GM18861 (cell line): ENCODE results near the gene FOLR2.

Source experiments
- ATAC-seq: cut with Tn5 transposase; IDR thresholded peaks from one replicate; pipeline ENCODE4 v1.9.1; 2021; ENCODE audit not compliant: unreplicated experiment

Gene FOLR2

DNA sequence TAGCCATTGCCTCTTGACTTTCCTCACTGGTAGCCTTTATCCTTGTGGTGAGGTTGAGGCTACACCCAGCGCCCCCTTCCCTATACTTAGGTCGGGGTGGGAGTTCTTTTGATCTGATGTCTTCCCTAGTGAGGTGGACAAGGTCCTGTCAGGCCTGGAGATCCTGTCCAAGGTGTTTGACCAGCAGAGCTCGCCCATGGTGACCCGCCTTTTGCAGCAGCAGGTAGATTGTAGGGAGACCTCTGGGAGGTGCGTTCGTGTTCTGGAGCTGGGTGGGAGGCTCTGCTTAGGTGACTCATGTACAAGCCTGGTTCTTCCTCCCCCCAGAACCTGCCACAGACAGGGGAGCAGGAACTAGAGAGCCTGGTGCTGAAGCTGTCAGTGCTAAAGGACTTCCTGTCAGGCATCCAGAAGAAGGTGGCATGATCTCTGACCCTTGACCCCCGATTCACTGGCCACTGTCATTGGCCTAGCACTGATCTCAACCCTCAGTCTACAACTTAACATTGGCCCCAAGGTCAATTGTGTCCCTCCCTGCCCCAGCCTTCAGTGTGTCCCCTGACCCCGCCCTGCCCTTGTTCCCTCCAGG lies 12.8 kb downstream of the FOLR2 start:
- ATAC-seq = no peak

DNA sequence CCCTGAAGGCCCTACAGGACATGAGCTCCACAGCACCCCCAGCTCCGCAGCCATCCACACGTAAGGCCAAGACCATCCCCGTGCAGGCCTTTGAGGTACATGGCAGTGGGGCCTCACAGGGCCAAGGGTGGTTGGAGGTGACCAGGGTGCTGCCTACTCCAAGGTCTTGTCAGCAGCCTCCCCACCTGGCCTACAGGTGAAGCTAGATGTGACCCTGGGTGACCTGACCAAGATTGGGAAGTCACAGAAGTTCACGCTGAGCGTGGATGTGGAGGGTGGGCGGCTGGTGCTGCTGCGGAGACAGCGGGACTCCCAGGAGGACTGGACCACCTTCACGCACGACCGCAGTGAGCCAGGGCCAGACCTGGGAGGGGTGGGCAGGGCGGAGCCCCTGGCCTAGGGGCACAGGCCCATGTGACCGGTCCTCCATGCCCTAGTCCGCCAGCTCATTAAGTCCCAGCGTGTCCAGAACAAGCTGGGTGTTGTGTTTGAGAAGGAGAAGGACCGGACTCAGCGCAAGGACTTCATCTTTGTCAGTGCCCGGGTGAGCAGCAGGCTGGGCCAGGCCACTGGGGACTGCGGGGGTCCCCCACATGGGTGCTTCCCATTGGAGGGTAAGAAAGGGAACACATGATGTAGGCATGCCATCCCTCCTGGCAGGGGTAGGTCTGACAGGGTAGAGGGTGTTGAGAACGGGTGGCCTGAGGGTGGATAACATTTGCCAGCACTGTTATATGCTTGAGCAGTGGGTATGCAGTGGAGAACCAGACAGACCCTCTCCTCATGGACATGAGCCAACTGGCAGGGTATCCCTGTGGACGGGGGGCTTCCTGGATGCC lies 13.6 kb downstream of the FOLR2 start:
- ATAC-seq = no peak

DNA sequence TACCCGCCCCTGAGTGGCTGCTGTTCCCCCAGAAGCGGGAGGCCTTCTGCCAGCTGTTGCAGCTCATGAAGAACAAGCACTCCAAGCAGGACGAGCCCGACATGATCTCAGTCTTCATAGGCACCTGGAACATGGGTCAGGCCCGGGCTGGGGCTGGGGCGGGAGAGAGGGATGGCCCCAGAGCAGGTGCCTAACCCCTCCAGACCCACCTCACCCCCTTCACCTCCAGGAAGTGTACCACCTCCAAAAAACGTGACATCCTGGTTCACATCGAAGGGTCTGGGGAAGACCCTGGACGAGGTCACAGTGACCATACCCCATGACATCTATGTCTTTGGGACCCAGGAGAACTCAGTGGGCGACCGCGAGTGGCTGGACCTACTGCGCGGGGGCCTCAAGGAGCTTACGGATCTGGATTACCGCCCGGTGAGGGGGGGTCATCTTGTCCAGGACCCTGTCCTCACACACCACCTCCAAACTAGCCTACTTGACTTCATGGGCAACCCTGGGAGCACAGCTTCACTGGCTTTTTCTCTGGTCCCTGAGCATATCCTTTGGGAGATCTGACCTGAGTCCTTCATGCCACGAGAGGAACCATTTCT lies 14.3 kb downstream of the FOLR2 start:
- ATAC-seq = no peak

DNA sequence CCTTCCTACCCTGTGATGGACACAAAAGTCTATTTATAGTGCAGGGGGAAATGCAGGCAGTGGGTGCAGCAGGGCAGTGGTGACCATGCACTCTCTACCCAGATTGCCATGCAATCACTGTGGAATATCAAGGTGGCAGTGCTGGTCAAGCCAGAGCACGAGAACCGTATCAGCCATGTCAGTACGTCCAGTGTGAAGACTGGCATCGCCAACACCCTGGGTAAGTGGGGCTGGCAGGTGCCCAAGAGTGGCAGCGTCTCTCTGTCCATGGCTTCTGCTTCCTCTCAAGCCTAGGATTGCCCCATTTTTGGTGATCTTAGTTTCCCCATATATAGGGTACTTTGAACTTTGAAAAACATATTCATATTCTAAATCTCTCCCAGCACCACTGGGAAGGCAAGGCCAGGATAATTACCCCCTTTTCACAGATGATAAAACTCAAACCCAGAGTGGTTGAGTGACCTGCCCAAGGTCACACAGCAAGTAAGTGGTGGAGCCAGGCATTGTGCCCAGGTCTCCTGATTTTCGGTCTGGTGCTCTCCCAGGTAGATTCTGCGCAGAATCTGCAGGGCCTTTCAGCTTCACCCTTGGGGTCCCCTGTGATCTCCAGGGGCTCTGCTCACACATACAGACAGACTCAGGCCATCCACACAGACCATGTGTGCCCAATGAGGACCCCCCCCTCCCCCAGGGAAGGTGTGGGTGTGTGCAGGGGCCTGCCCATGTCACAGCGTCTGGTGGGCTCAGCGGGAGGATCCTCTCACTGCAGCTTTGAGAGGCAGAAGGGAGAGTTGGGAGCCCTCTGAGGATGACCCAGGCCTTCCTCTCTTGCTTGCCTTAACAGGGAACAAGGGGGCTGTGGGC lies 15.0 kb downstream of the FOLR2 start:
- ATAC-seq = no peak

DNA sequence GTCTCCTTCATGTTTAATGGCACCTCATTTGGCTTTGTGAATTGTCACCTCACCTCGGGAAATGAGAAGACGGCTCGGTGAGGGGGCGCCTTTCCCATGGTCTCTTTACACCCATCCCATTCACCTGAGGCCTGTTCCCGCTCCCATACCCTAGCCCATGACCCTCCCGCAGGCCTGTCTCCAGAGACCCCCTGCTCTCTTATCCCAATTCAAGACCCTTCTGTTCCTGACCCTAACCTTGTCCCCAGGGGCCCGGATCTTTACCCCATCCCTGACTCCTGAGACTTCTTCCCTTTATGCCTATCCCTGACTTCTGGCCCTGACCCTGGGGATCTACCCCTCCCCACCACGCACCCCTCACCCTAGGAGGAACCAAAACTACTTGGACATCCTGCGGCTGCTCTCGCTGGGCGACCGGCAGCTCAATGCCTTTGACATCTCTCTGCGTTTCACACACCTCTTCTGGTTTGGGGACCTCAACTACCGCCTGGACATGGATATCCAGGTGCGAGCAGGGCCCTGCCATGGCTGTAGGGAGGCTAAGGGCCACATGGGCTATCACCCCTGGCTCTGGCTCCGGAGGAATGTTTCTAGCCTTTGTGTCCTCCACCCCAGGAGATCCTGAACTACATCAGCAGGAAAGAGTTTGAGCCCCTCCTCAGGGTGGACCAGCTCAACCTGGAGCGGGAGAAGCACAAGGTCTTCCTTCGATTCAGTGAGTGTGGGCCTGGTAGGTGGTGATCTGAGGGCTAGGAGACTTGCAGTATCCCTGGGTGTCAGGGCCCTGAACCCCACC lies 15.9 kb downstream of the FOLR2 start:
- no peak for ATAC-seq

DNA sequence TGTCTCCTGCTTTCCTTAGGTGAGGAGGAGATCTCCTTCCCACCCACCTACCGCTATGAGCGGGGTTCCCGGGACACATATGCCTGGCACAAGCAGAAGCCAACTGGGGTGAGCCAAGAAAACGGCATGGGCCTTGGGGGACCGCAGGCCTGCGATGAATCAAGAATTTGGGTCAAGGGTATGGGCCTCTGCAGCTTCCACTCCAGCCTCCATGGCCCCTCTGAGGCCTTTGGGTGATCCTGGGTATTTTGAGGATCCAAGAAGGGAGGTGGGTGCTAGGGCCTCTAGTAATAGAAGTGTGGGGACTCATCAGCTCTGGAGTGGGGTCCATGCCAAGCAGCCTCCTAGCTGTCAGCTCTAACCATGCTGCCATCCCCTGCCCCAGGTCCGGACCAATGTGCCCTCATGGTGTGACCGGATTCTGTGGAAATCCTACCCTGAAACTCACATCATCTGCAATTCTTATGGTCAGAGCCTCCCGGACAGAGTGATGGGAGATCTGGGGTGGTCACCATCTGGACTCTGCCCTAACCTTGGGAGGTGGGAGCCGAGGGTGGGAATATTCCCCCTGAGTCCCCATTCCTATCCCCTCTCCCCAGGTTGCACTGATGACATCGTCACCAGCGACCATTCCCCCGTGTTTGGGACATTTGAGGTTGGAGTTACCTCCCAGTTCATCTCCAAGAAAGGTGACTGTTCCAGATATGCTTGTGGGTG lies 16.6 kb downstream of the FOLR2 start:
- no peak for ATAC-seq

DNA sequence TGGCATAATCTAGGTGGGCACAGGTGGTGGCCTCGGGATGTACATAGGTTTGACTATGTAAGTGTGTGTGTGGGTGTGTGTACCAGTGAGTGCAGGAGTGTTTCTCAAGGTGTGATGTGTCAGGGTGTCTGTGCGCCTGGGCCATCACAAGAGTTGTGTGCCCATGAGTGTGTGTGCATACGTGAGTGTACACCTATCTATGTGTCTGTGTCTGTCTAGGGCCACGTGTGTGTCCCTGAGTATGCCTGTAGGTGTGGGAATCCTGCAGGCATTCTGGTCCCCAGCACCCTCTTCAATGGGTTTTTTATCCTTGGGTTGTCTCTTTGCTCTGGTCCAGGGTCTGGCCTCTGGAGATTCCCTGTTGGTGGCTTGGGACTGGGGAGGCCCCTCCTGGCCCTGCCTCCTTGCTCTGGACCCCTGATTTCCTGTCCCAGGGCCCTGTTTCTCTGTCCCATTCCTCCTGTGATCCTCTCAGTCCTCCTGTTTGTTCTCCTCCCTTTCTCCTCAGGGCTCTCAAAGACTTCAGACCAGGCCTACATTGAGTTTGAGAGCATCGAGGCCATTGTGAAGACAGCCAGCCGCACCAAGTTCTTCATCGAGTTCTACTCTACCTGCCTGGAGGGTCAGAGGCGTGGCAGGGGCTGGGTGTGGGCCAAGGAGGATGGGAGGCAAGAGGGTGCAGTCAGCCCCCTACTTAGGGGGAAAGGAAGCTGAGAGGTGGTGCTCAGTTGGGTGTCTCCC lies 17.3 kb downstream of the FOLR2 start:
- ATAC-seq = no peak

DNA sequence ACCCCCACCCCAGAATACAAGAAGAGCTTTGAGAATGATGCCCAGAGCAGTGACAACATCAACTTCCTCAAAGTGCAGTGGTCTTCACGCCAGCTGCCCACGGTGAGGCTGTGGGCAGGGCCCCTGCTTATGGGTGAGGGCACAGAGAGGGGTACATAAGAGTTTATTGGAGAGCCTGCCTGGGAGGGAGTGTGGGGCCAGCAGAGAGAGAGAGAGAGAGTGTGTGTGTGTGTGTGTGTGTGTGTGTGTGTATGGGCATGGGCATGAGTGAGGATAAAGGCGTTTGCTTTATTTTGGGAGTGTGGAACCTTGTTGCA lies 17.9 kb downstream of the FOLR2 start:
- no peak for ATAC-seq

DNA sequence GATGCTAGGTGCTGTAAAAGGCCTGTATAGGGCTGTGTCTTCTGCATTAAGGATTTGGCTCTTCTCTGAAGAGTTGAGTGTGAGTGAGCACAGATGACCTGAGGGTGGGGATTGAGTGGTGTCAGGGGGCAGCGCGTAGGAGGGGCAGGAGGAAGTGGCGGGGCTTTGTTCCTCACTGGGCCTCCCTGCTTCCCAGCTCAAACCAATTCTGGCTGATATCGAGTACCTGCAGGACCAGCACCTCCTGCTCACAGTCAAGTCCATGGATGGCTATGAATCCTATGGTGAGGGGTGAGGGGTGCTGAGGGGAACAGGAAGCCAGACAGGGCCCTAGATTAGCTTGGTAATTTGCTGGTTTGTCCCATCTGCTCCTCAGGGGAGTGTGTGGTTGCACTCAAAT lies 18.3 kb downstream of the FOLR2 start:
- ATAC-seq = no peak

DNA sequence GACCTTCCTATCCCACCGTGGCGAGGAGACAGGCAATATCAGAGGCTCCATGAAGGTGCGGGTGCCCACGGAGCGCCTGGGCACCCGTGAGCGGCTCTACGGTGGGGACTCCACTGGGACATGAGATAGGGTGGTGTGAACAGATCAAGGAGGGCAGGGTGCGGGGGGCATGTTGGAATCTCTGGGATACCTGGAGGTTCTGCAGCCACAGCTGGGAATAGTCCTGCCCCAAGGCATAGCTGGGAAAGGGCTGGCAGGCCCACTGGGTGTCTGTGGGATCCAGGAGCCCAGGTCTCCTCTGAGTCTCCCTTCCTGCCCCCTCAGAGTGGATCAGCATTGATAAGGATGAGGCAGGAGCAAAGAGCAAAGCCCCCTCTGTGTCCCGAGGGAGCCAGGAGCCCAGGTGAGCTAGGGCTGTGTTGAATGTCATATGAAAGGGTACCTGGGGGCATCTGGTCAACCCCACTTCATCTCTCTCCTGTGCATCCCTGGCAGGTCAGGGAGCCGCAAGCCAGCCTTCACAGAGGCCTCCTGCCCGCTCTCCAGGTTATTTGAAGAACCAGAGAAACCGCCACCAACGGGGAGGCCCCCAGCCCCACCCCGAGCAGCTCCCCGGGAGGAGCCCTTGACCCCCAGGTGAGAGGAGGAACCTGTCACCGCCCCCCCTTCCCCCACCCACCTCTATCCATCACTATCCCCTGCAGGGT lies 18.9 kb downstream of the FOLR2 start:
- ATAC-seq = no peak

DNA sequence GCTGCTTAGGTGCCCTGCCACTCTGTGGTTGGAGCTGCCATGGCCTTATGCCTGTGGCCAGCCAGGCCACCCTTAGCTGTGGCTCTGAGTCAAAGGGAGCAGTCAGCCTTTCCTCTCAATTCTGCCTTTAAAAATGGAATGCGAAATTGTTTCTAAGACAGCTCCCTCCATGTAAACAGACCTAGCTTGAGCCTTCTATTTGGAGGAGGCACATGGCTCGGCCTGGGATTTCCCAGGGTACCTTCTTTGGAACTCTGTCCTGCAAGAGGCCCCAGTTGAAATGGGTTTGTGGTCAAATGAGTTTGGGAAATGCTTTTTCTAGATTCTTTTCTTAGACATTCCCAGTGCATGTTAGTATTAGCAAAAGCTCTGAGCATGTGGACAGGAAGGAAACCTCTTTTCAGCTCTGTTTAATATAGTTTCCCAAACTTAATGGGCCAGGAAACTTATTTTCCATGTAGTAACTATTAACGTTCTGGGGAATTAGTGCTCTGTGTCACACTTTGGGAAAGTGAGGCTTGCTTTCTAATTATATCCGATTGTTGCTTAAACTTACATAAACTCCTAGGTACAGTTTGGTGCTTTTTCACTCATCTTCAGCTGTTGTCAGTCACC lies 19.6 kb downstream of the FOLR2 start:
- ATAC-seq = no peak

DNA sequence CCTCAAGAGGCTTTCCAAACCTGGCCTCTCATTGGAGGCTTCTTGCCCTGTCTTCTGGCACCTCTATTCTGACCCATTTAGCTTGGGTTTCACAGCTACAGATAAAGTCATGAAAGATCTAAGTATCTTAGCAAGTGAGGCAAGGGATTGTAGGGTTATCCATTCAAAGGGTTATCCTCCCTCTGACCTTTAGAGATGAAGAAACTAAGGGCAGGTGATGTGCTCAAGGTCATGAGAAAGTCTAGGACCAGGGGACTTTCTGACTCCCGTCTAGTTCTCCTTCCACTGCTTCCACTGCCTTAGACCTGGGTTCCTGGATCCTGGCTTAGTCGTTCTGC lies 20.1 kb downstream of the FOLR2 start:
- no peak for ATAC-seq

DNA sequence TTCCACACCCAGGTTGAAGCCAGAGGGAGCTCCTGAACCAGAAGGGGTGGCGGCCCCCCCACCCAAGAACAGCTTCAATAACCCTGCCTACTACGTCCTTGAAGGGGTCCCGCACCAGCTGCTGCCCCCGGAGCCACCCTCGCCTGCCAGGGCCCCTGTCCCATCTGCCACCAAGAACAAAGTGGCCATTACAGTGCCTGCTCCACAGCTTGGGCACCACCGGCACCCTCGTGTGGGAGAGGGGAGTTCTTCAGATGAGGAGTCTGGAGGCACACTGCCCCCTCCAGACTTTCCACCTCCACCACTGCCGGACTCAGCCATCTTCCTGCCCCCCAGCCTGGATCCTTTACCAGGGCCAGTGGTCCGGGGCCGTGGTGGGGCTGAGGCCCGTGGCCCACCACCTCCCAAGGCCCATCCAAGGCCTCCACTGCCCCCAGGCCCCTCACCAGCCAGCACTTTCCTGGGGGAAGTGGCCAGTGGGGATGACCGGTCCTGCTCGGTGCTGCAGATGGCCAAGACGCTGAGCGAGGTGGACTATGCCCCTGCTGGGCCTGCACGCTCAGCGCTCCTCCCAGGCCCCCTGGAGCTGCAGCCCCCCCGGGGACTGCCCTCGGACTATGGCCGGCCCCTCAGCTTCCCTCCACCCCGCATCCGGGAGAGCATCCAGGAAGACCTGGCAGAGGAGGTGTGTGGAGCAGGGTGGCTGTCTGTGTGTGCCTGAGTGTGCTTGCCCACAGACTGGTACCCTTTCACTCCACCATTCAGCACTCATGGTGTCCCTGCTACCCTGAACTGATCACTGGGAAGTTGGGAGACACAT lies 20.7 kb downstream of the FOLR2 start:
- ATAC-seq = no peak

DNA sequence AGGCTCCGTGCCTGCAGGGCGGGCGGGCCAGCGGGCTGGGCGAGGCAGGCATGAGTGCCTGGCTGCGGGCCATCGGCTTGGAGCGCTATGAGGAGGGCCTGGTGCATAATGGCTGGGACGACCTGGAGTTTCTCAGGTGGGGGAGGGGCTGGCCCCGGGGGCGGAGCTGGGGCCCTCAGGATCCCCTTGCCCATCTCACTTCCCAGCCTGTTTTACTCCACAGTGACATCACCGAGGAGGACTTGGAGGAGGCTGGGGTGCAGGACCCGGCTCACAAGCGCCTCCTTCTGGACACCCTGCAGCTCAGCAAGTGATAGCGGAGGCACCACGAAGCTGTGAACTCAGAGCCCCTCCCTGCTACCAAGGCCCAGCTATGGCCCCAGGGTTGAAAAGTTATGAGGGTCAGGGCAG lies 21.5 kb downstream of the FOLR2 start:
- no peak for ATAC-seq

DNA sequence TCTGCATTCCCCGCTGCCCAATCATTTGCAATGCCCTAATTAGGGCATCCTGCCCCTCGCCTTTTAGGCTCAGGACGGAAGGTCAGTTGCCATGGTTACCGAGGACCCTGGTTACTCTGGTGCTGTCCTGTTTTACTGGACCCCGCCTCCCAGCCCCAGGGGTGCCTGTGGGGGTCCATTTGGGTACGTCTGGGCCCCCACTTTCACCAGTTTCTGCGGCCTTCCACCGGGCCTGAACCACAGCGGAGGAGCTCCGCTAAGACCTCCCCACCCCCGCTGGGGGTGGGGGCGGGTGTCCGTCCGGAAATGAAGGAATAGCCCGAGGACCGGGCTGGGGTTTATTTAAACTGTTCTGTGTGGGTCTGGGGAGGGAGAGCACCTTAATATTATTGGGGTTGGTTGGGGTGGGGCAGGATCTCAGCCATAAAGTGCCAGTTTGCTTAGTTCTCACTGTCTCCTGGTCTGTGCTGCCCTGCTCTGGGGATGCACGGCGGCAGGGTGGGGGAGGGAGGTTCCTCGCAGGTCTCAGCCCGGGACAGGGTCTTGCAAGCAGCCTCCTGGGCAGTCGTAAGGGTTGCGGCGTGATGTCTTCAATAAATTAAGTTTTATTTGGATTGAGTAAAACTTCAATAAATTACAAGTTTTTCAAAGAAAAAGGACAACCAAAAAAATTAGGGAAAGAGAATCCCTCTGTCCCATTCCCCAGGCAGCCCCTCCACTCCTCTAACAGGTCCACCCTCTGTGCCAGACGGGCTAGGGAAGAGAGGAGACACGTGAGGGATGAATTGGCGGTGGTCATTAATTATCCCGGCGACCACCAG lies 22.1 kb downstream of the FOLR2 start:
- no peak for ATAC-seq

DNA sequence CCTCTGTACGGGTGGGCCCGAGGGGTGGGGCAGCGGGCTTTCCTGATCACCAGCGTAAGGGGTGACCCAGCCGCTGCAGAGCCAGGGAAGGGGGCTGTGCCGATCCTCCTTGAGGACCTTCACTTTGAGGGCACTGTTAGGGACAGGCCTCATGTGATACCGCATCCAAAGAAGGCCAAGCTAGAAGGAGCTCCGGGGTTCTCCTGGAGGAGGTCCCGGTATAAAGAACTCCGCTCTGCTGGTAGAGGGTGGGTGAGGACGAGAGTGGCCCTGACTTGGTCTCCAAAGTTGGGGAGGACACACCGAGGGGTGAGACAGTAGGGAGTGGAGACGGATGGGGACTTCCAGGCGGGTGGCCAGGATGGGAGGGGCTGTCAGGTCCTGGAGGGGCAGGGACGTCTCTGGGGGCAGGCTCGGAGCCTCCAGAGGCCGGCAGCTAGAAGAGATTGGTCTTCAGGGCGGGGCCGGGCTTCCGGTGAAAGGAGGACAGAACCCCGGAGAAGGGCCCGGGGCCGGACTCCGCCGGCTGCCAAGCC lies 22.8 kb downstream of the FOLR2 start:
- no peak for ATAC-seq
